OCI-LY7 (cell line): ENCODE results near the gene ARHGEF10L. TPM values are rescaled to one million over a fixed set of nuclear protein-coding genes. Genes with fewer than 3 reads are reported as not detected.

ENCODE experiments used
- BruUV-seq: library from RNA; stranded (reverse); fragments of 400-500 nt; replicated peaks from 2 replicates; lab custom pipeline; 2021; lab: Mats Ljungman, UMichigan
- CTCF ChIA-PET: fragments of 300-600 bp; sonication (Branson Sonifier 250); formaldehyde crosslinking; loops from one replicate; lab custom pipeline; 2022; ENCODE audit warnings: antibody characterized with exemption; ENCODE audit not compliant: unreplicated experiment; lab: Charles Lee
- POLR2A ChIA-PET: fragments of 300-600 bp; sonication (Branson Sonifier 250); formaldehyde crosslinking; loops from one replicate; lab custom pipeline; 2022; ENCODE audit warnings: antibody characterized with exemption; lab: Charles Lee
- DNase-seq: peaks from one replicate; pipeline ENCODE4 v3.0.0-alpha.2; 2015; ENCODE audit warnings: low spot score
- H2AFZ ChIP-seq: fragments of 200-600 bp; sonication (generic), shearing (Covaris generic); 2 replicates; pipeline ENCODE4 v1.6.1; 2014; ENCODE audit warnings: mild to moderate bottlenecking, antibody characterized with exemption, low read length, moderate library complexity
- H3K27ac ChIP-seq: fragments of 200-600 bp; sonication (generic); 2 replicates; pipeline ENCODE4 v1.5.1; 2014; ENCODE audit warnings: mixed run types, low read depth, mild to moderate bottlenecking, moderate library complexity, low read length, inconsistent platforms; ENCODE audit not compliant: poor library complexity, severe bottlenecking
- H3K36me3 ChIP-seq: fragments of 200-600 bp; sonication (generic); 2 replicates; pipeline ENCODE4 v1.6.1; 2014; ENCODE audit warnings: mild to moderate bottlenecking, antibody characterized with exemption, low read length, moderate library complexity, mixed read lengths; ENCODE audit not compliant: insufficient read depth
- H3K4me1 ChIP-seq: fragments of 200-600 bp; sonication (generic); 2 replicates; pipeline ENCODE4 v1.5.1; 2014; ENCODE audit warnings: mild to moderate bottlenecking, low read length; ENCODE audit not compliant: insufficient read depth, poor library complexity, severe bottlenecking
- H3K4me2 ChIP-seq: fragments of 200-600 bp; sonication (generic); 2 replicates; pipeline ENCODE4 v1.6.1; 2014; ENCODE audit warnings: mild to moderate bottlenecking, low read length
- H3K4me3 ChIP-seq: fragments of 200-600 bp; sonication (generic); 2 replicates; pipeline ENCODE4 v1.5.1; 2014; ENCODE audit warnings: mild to moderate bottlenecking, low read depth, low read length; ENCODE audit not compliant: poor library complexity, severe bottlenecking
- H3K79me2 ChIP-seq: fragments of 200-600 bp; sonication (generic); 2 replicates; pipeline ENCODE4 v1.6.1; 2016; ENCODE audit warnings: low read depth, mild to moderate bottlenecking, low read length, moderate library complexity, mixed read lengths; ENCODE audit not compliant: insufficient read depth
- H3K9me2 ChIP-seq: fragments of 200-600 bp; sonication (generic); 2 replicates; pipeline ENCODE4 v1.6.1; 2016; ENCODE audit warnings: mild to moderate bottlenecking, low read length, mixed read lengths; ENCODE audit not compliant: insufficient read depth
- H3K9me3 ChIP-seq: fragments of 200-600 bp; sonication (generic); 2 replicates; pipeline ENCODE4 v1.6.1; 2014; ENCODE audit warnings: mild to moderate bottlenecking, mixed run types, low read length, mixed read lengths
- H4K20me1 ChIP-seq: fragments of 200-600 bp; sonication (generic); 2 replicates; pipeline ENCODE4 v1.6.1; 2014; ENCODE audit warnings: mild to moderate bottlenecking, antibody characterized with exemption, low read length, moderate library complexity, mixed read lengths; ENCODE audit not compliant: insufficient read depth
- EZH2phosphoT487 ChIP-seq: fragments of 200-600 bp; sonication (generic); IDR thresholded peaks from 2 replicates; pipeline ENCODE4 v1.6.1; 2018; ENCODE audit warnings: low read depth, borderline replicate concordance, mild to moderate bottlenecking, mixed run types, antibody characterized with exemption, low read length, moderate library complexity, mixed read lengths
- intact Hi-C: fragments of 100-400 bp; cut with micrococcal nuclease; formaldehyde crosslinking; loops from one replicate; pipeline ENCODE4 v1.10.0; 2022; ENCODE audit not compliant: unreplicated experiment
- total RNA-seq, 2 experiments: library from RNA; depleted of rRNA in 1 of 2; stranded (reverse); fragments of >200 nt in 1 of 2; shearing (Covaris generic) in 1 of 2; gene quantifications; 2 replicates each; pipeline ENCODE4 v1.2.3, GENCODE V29; 2014 to 2022
- TF ChIP-seq, protein P1 (sequence below): fragments of 200-600 bp; sonication (generic); conservative IDR thresholded peaks from 2 replicates; pipeline ENCODE4 v1.5.1; 2014; ENCODE audit warnings: mild to moderate bottlenecking, antibody characterized with exemption, low read length, moderate library complexity, mixed read lengths

The ARHGEF10L gene
- total RNA-seq, 2 experiments from 2014 or later = 2.4 TPM; not detected in 1

DNA sequence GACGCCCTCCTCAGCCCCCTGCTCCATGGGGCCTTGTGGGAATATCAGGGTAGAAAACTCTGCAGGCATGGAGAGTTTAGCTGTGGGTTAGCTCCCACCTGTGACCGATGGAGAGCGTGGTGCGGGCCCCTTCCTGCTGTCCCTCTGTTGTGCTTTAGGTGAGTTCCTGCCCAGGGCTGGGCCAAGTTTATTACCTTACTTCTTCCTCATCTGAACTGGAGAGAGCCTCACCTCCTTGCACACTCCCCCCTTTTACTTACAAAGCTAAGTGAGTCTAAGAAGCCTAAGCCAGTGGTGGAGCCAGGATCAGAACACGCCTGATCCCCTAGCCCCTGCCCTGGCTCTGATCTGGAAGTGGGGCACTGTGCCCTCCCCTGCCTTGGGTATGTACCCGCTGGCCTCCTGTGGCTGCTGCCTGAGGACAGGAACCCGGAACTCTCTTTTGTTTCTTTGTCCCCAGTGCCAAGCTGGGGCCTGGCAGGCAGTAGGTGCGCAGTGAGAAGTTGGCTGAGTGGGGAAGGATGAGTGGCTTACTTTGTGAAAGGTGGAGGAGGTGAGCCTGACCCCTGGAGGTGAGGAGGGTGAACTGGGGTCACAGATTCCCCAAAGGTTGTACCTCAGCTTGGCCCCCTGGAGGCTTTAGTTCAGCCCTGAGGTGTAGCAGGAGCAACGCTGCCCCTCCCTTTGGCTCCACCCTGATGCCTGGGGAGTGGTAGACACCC lies 32.9 kb downstream of the ARHGEF10L start:
- H3K36me3 ChIP-seq = no peaks in the 10 kb centered on the region
- H3K4me3 ChIP-seq = no peak overlapping the region
- no peak overlapping the region for H3K27ac ChIP-seq
- H3K4me2 ChIP-seq = no peak overlapping the region
- no peak for TF ChIP-seq EZH2phosphoT487
- TF ChIP-seq, protein P1, sequence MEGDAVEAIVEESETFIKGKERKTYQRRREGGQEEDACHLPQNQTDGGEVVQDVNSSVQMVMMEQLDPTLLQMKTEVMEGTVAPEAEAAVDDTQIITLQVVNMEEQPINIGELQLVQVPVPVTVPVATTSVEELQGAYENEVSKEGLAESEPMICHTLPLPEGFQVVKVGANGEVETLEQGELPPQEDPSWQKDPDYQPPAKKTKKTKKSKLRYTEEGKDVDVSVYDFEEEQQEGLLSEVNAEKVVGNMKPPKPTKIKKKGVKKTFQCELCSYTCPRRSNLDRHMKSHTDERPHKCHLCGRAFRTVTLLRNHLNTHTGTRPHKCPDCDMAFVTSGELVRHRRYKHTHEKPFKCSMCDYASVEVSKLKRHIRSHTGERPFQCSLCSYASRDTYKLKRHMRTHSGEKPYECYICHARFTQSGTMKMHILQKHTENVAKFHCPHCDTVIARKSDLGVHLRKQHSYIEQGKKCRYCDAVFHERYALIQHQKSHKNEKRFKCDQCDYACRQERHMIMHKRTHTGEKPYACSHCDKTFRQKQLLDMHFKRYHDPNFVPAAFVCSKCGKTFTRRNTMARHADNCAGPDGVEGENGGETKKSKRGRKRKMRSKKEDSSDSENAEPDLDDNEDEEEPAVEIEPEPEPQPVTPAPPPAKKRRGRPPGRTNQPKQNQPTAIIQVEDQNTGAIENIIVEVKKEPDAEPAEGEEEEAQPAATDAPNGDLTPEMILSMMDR = peak; percentile 69
- no TSS peak for BruUV-seq
- POLR2A ChIA-PET = interaction anchor here (0.5 to 0.6 kb wide), 2 partner anchors 16 to 1970 kb away, joined by 3 to 6 read pairs; no protein-coding TSS in a partner anchor
- no peaks in the 10 kb centered on the region for H4K20me1 ChIP-seq
- peak; percentile 54 for DNase-seq
- H3K4me1 ChIP-seq = no peaks in the 10 kb centered on the region
- CTCF ChIA-PET = interaction anchor here (1.4 kb wide), 1 partner anchor 9 kb away, joined by 5 read pairs; no protein-coding TSS in a partner anchor
- H2AFZ ChIP-seq = no peak overlapping the region
- no peaks in the 10 kb centered on the region for H3K9me3 ChIP-seq
- H3K79me2 ChIP-seq = no peaks in the 10 kb centered on the region
- intact Hi-C loops = loop anchor here (1.0 kb wide), 1 partner anchor 70 kb away; no protein-coding TSS in a partner anchor
- H3K9me2 ChIP-seq = no peaks in the 10 kb centered on the region

DNA sequence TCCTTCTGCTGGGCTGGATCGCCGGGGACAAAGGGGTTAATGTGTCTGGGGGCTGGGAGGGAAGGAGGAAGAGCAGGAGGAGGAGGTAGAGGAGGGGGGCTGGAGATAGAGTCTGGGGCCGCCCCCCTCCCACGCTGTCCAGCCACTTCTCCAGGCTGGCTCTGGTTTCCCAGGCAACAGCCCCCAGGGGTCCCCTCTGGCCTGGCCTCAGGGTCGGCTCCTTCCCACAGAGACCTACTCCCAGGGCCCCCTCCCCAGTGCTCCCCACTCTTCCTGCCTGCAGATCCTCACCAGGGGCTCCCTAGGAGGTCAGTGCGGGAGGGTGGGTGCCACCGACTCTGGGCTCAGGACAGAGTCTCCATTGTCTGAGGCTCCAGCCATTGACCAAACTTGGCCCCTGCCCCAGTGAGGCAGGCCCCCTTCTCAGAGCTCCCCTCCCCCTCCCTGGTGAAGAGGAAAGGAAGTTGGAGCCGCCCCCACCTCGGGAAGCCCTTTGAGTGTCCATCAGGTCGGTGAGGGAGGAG lies 34.1 kb downstream of the ARHGEF10L start:
- no peak for TF ChIP-seq EZH2phosphoT487
- TF ChIP-seq, protein P1 = no peak
- H3K36me3 ChIP-seq = no peaks in the 10 kb centered on the region
- CTCF ChIA-PET = interaction anchor here (1.4 to 1.5 kb wide), 2 partner anchors 8 to 79 kb away, joined by 3 to 5 read pairs; no protein-coding TSS in a partner anchor
- no peak overlapping the region for H3K4me3 ChIP-seq
- H3K79me2 ChIP-seq = no peaks in the 10 kb centered on the region
- no TSS peak for BruUV-seq
- H3K9me3 ChIP-seq = no peaks in the 10 kb centered on the region
- DNase-seq = no peak
- no peak overlapping the region for H3K27ac ChIP-seq
- H3K4me2 ChIP-seq = no peak overlapping the region
- H3K9me2 ChIP-seq = no peaks in the 10 kb centered on the region
- no peak overlapping the region for H2AFZ ChIP-seq
- H4K20me1 ChIP-seq = no peaks in the 10 kb centered on the region
- H3K4me1 ChIP-seq = no peaks in the 10 kb centered on the region
- intact Hi-C loops = no loop called here
- POLR2A ChIA-PET = no interaction called here
